IMR-90 (cell line): ENCODE results near the gene PAEP. TPM values are rescaled to one million over a fixed set of nuclear protein-coding genes. Genes with fewer than 3 reads are reported as not detected.
A peak's percentile ranks its signal among the peaks of the same experiment; 100 is the strongest.
"Not testable (repeated sequence)": the region's sequence is repeated elsewhere in the genome, so short reads cannot be mapped to it uniquely, and the experiment has no call there.

Source experiments
- ATAC-seq: fragments of 200-7000 bp; cut with Tn5 transposase; 2 replicates; pipeline ENCODE4 v1.9.1; 2020; ENCODE audit warnings: low read depth, mild to moderate bottlenecking, moderate library complexity
- BruUV-seq: library from RNA; stranded (reverse); fragments of 400-500 nt; replicated peaks from 2 replicates; lab custom pipeline; 2021; lab: Mats Ljungman, UMichigan
- CTCF ChIA-PET: fragments of 300-600 bp; formaldehyde crosslinking; extraction: SDS; loops from one replicate; lab custom pipeline; 2021; ENCODE audit warnings: antibody characterized with exemption; lab: Yijun Ruan, JAX
- POLR2A ChIA-PET: fragments of 300-600 bp; sonication (Branson Sonifier 250); formaldehyde crosslinking; loops from one replicate; lab custom pipeline; 2022; ENCODE audit warnings: antibody characterized with exemption; ENCODE audit not compliant: unreplicated experiment; lab: Charles Lee
- DNase-seq: peaks from one replicate; pipeline ENCODE4 v3.0.0; 2013
- H2AFZ ChIP-seq: replicated peaks from 2 replicates; pipeline ENCODE3; 2013; ENCODE audit warnings: low read length, mild to moderate bottlenecking; ENCODE audit not compliant: poor library complexity
- H2AK5ac ChIP-seq: 2 replicates; pipeline ENCODE4 v1.6.1; 2013; ENCODE audit warnings: low read depth, low read length, inconsistent platforms
- H2AK9ac ChIP-seq: replicated peaks from 2 replicates; pipeline ENCODE3; 2013; ENCODE audit warnings: mild to moderate bottlenecking, low read depth, low read length, moderate library complexity; ENCODE audit not compliant: poor library complexity
- H2BK120ac ChIP-seq: 2 replicates; pipeline ENCODE4 v1.6.1; 2013; ENCODE audit warnings: low read depth, low read length, inconsistent platforms
- H2BK15ac ChIP-seq: 3 replicates; pipeline ENCODE4 v1.6.1; 2013; ENCODE audit warnings: low read depth, low read length, inconsistent platforms
- H2BK20ac ChIP-seq: 2 replicates; pipeline ENCODE4 v1.6.1; 2013; ENCODE audit warnings: low read depth, mild to moderate bottlenecking, inconsistent platforms, low read length, moderate library complexity
- H2BK5ac ChIP-seq: 2 replicates; pipeline ENCODE4 v1.6.1; 2013; ENCODE audit warnings: mild to moderate bottlenecking, low read depth, low read length, inconsistent platforms; ENCODE audit not compliant: poor library complexity, severe bottlenecking
- H3K14ac ChIP-seq: replicated peaks from 2 replicates; pipeline ENCODE4 v1.6.1; 2013; ENCODE audit warnings: low read depth, low read length, inconsistent platforms
- H3K18ac ChIP-seq: 2 replicates; pipeline ENCODE4 v1.6.1; 2013; ENCODE audit warnings: low read depth, low read length, control low read depth
- H3K23ac ChIP-seq: 2 replicates; pipeline ENCODE4 v1.6.1; 2013; ENCODE audit warnings: low read depth, low read length, inconsistent platforms
- H3K27ac ChIP-seq: 2 replicates; pipeline ENCODE4 v1.5.1; 2013; ENCODE audit warnings: mild to moderate bottlenecking, control low read depth, low read length; ENCODE audit not compliant: insufficient read depth
- H3K27me3 ChIP-seq: 2 replicates; pipeline ENCODE4 v1.6.1; 2013; ENCODE audit warnings: low read length; ENCODE audit not compliant: control insufficient read depth, insufficient read depth
- H3K36me3 ChIP-seq: 2 replicates; pipeline ENCODE4 v1.6.1; 2013; ENCODE audit warnings: low read length, mixed read lengths; ENCODE audit not compliant: control insufficient read depth, insufficient read depth
- H3K4ac ChIP-seq: 2 replicates; pipeline ENCODE4 v1.6.1; 2013; ENCODE audit warnings: low read depth, low read length, inconsistent platforms
- H3K4me1 ChIP-seq: 2 replicates; pipeline ENCODE4 v1.6.1; 2013; ENCODE audit warnings: low read length, mixed read lengths; ENCODE audit not compliant: control insufficient read depth, insufficient read depth
- H3K4me2 ChIP-seq: 2 replicates; pipeline ENCODE4 v1.6.1; 2013; ENCODE audit warnings: low read depth, mild to moderate bottlenecking, control low read depth, low read length, moderate library complexity
- H3K4me3 ChIP-seq: 2 replicates; pipeline ENCODE4 v1.5.1; 2013; ENCODE audit warnings: low read depth, mild to moderate bottlenecking, control low read depth, low read length, moderate library complexity; ENCODE audit not compliant: insufficient read depth
- H3K56ac ChIP-seq: 2 replicates; pipeline ENCODE4 v1.6.1; 2013; ENCODE audit warnings: low read length, inconsistent platforms; ENCODE audit not compliant: insufficient read depth; ENCODE audit errors: extremely low read depth
- H3K79me1 ChIP-seq, 2 experiments: 2 replicates each; pipeline ENCODE4 v1.6.1; 2013; ENCODE audit warnings: low read length in 2 of 2, inconsistent platforms in 1 of 2, low read depth in 1 of 2
- H3K9ac ChIP-seq: 2 replicates; pipeline ENCODE4 v1.6.1; 2013; ENCODE audit warnings: low read depth, low read length, control low read depth
- H3K9me1 ChIP-seq: 2 replicates; pipeline ENCODE4 v1.6.1; 2013; ENCODE audit warnings: low read length, inconsistent platforms; ENCODE audit not compliant: insufficient read depth
- H3K9me3 ChIP-seq: 2 replicates; pipeline ENCODE4 v1.6.1; 2013; ENCODE audit warnings: low read length; ENCODE audit not compliant: control insufficient read depth, insufficient read depth
- H4K20me1 ChIP-seq: 2 replicates; pipeline ENCODE4 v1.6.1; 2013; ENCODE audit warnings: low read length, inconsistent platforms; ENCODE audit not compliant: insufficient read depth
- H4K5ac ChIP-seq: 2 replicates; pipeline ENCODE4 v1.6.1; 2013; ENCODE audit warnings: mild to moderate bottlenecking, low read depth, low read length, control low read depth
- H4K8ac ChIP-seq, 2 experiments: 2 replicates each; pipeline ENCODE4 v1.6.1; 2013; ENCODE audit warnings: low read depth in 2 of 2, low read length in 2 of 2, control low read depth in 1 of 2, inconsistent platforms in 1 of 2
- H4K91ac ChIP-seq: 2 replicates; pipeline ENCODE4 v1.6.1; 2013; ENCODE audit warnings: low read depth, low read length, inconsistent platforms; ENCODE audit not compliant: insufficient read depth
- WGBS, 2 experiments: methylation state at CpG; one replicate each; pipeline versions ENCODE4 v1.1.5 to v1.1.7; 2013; ENCODE audit warnings: missing lambda C conversion rate in 2 of 2; ENCODE audit not compliant: insufficient read length in 1 of 2; ENCODE audit errors: extremely low coverage in 2 of 2; 5-methylcytosine and 5-hydroxymethylcytosine counted together
- dilution Hi-C: fragments of 300-500 bp; cut with HindIII; formaldehyde crosslinking; loops from one replicate; pipeline ENCODE4 v1.14.3; 2018; ENCODE audit warnings: low sequenced_read_pairs; ENCODE audit not compliant: unreplicated experiment
- in situ Hi-C: fragments of 300-500 bp; cut with MboI; formaldehyde crosslinking; loops from 3 replicates; pipeline ENCODE4 v1.14.3; 2019; ENCODE audit warnings: low sequenced_read_pairs, inconsistent platforms, mixed read lengths
- intact Hi-C: fragments of 100-400 bp; cut with micrococcal nuclease; formaldehyde crosslinking; loops from 2 replicates; pipeline ENCODE4 v1.10.0; 2022
- polyA plus RNA-seq, 3 experiments: library from polyadenylated mRNA; depleted of rRNA; stranded (reverse); fragments of >200 nt; gene quantifications; 2 replicates each; pipeline ENCODE4 v1.2.3, GENCODE V29; 2012; ENCODE audit warnings: low replicate concordance in 1 of 3
- total RNA-seq: library from RNA; depleted of rRNA; stranded (reverse); fragments of >200 nt; gene quantifications from 2 replicates; pipeline ENCODE4 v1.2.3, GENCODE V29; 2012

The PAEP gene
- total and polyA plus RNA-seq, 2 of the 4 experiments (the other 2 are of a cell fraction) = not detected

DNA sequence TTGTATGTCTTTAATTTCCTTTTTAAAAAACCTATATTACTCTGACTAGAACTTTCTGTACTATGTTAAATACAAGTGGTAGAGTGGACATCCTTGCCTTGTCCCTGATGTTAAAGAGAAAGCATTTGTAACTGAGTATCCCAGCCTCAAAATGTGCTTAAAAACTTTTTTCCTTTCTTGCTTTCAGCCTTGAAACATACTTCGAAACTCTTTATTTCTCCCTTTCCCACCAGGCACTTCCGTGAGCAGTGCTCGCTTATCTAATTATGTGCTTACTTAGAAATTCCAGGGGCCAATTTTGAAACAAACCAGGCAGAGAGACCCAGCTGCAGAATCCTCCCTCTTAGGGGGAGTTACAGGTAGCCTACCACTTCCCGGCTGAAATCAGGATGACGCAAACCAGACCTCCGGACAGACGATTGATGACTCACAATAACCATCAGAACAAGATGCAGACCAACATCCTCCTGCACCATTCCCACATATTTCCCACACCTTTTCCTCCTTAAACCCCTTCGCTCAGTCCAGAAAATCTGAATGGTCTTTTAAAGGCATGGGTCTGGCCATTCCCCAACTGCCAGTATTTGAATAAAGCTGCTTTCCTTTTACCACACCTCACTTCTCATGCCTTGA is 18.2 kb upstream of the PAEP start:
- H2BK120ac ChIP-seq, H4K91ac ChIP-seq, in situ Hi-C loops, dilution Hi-C loops, H3K79me1 ChIP-seq, H2BK20ac ChIP-seq, H3K9me3 ChIP-seq, H2BK15ac ChIP-seq, H2AK9ac ChIP-seq, BruUV-seq, H4K20me1 ChIP-seq, H3K27ac ChIP-seq, H3K4me1 ChIP-seq, H4K8ac ChIP-seq, H2AK5ac ChIP-seq, ATAC-seq, H3K14ac ChIP-seq, H3K18ac ChIP-seq, H3K4me3 ChIP-seq, intact Hi-C loops, H4K5ac ChIP-seq, H2BK5ac ChIP-seq, H3K23ac ChIP-seq, H3K4ac ChIP-seq, H3K36me3 ChIP-seq, H3K27me3 ChIP-seq, POLR2A ChIA-PET, H3K9ac ChIP-seq, H3K9me1 ChIP-seq, H2AFZ ChIP-seq, H3K56ac ChIP-seq, H3K4me2 ChIP-seq: not testable (repeated sequence)
- WGBS, 2 experiments = 9% methylated on average over 4 of the region's 8 CpGs; no CpG with 5 or more reads in 1 of the 2 experiments
- DNase-seq = peak; percentile 17
- CTCF ChIA-PET = interaction anchor here (0.6 kb wide), 1 partner anchor 43 kb away, joined by 3 read pairs; no protein-coding TSS in a partner anchor
